Mesodermal cell (in vitro differentiated cells): ENCODE results near the gene CTBP1. TPM values are rescaled to one million over a fixed set of nuclear protein-coding genes. Genes with fewer than 3 reads are reported as not detected.
A peak's percentile ranks its signal among the peaks of the same experiment; 100 is the strongest.

Source experiments
- H3K27ac ChIP-seq: 2 replicates; pipeline ENCODE4 v1.7.0; 2013; ENCODE audit warnings: mild to moderate bottlenecking, low read depth, low read length, moderate library complexity; ENCODE audit not compliant: severe bottlenecking
- H3K36me3 ChIP-seq: 2 replicates; pipeline ENCODE4 v1.7.1; 2013; ENCODE audit warnings: mild to moderate bottlenecking, low read length, moderate library complexity; ENCODE audit not compliant: control insufficient read depth, insufficient read depth
- H3K4me1 ChIP-seq: one replicate; pipeline ENCODE4 v1.7.1; 2013; ENCODE audit warnings: mild to moderate bottlenecking, low read length; ENCODE audit not compliant: insufficient read depth, control insufficient read depth, poor library complexity, severe bottlenecking
- H3K4me3 ChIP-seq: 2 replicates; pipeline ENCODE4 v1.7.0; 2013; ENCODE audit warnings: low read length, control low read depth, mild to moderate bottlenecking; ENCODE audit not compliant: insufficient read depth, poor library complexity, severe bottlenecking; ENCODE audit errors: extremely low read depth
- H3K9me3 ChIP-seq: 2 replicates; pipeline ENCODE4 v1.7.1; 2013; ENCODE audit warnings: mild to moderate bottlenecking, low read length, moderate library complexity; ENCODE audit not compliant: control insufficient read depth
- WGBS, 2 experiments: methylation state at CpG; one replicate each; pipeline ENCODE4 v1.1.5; 2013; ENCODE audit warnings: missing lambda C conversion rate in 2 of 2; ENCODE audit not compliant: insufficient coverage in 2 of 2; 5-methylcytosine and 5-hydroxymethylcytosine counted together
- polyA plus RNA-seq, 2 experiments: library from polyadenylated mRNA; stranded (reverse); fragments of 50-300 nt; gene quantifications; one replicate each; pipeline ENCODE4 v1.2.3, GENCODE V29; 2013

Gene CTBP1
- polyA plus RNA-seq (2013, experiment 1 of 2) = 121 TPM
- polyA plus RNA-seq (2013, experiment 2 of 2) = 106 TPM

- Histone ChIP-seq H3K4me1 (no peaks in the 10 kb centered on the region), H3K27ac (peak within 1 kb of the TSS; percentile 91), H3K9me3 (peaks cover 35% of the 10 kb centered on the region), H3K4me3 (peak within 1 kb of the TSS; percentile 86), H3K36me3 (peaks cover 48% of the 10 kb centered on the region)
- 0 to 1% methylated on average over 108 to 120 of the region's 163 CpGs for WGBS, 2 experiments
These were observed at the start of gene CTBP1 for GRCh38 chr4:1248245-1249147. Gene CTBP1, minus strand, starts transcription at chr4:1249130. Its CDS starts 7,799 bp downstream, at chr4:1241331.

GRCh38 chr4:1298461-1298860 lies 49.5 kb upstream of the CTBP1 start:
- H3K4me3 ChIP-seq = no peak overlapping the region
- H3K27ac ChIP-seq = no peak overlapping the region
- no peaks in the 10 kb centered on the region for H3K9me3 ChIP-seq
- peaks cover 63% of the 10 kb centered on the region for H3K36me3 ChIP-seq
- WGBS, 2 experiments = 95% methylated on average over 7 of the region's 7 CpGs
- H3K4me1 ChIP-seq = peaks cover 27% of the 10 kb centered on the region

- H3K4me1 ChIP-seq = peaks cover 27% of the 10 kb centered on the region
- H3K36me3 ChIP-seq = peaks cover 63% of the 10 kb centered on the region
- WGBS, 2 experiments = 85 to 90% methylated on average over 30 to 32 of the region's 32 CpGs
- no peaks in the 10 kb centered on the region for H3K9me3 ChIP-seq
- H3K4me3 ChIP-seq = no peak overlapping the region
- H3K27ac ChIP-seq = no peak overlapping the region
These were observed 48.8 kb upstream of the CTBP1 start for GRCh38 chr4:1297456-1298325.

- no peak overlapping the region for H3K4me3 ChIP-seq
- no peak overlapping the region for H3K27ac ChIP-seq
- H3K36me3 ChIP-seq = peaks cover 58% of the 10 kb centered on the region
- H3K4me1 ChIP-seq = peaks cover 29% of the 10 kb centered on the region
- WGBS, 2 experiments = 91 to 93% methylated on average over 14 to 22 of the region's 22 CpGs
- H3K9me3 ChIP-seq = no peaks in the 10 kb centered on the region
These were observed 48.1 kb upstream of the CTBP1 start for GRCh38 chr4:1297023-1297395.

GRCh38 chr4:1296324-1297022 lies 47.5 kb upstream of the CTBP1 start:
- Histone ChIP-seq H3K36me3 (peaks cover 54% of the 10 kb centered on the region), H3K4me1 (peaks cover 34% of the 10 kb centered on the region), H3K9me3 (no peaks in the 10 kb centered on the region), H3K27ac (no peak overlapping the region), H3K4me3 (no peak overlapping the region)
- WGBS, 2 experiments = 89 to 92% methylated on average over 15 to 18 of the region's 18 CpGs

GRCh38 chr4:1295405-1296055 lies 46.6 kb upstream of the CTBP1 start:
- Histone ChIP-seq H3K36me3 (peaks cover 45% of the 10 kb centered on the region), H3K27ac (no peak overlapping the region), H3K4me3 (no peak overlapping the region), H3K4me1 (peaks cover 32% of the 10 kb centered on the region), H3K9me3 (no peaks in the 10 kb centered on the region)
- 92% methylated on average over 7 to 8 of the region's 24 CpGs for WGBS, 2 experiments

GRCh38 chr4:1294891-1295290 lies 46.0 kb upstream of the CTBP1 start:
- 89 to 93% methylated on average over 8 to 9 of the region's 10 CpGs for WGBS, 2 experiments

GRCh38 chr4:1294424-1294823 lies 45.5 kb upstream of the CTBP1 start:
- Histone ChIP-seq H3K27ac (no peak overlapping the region), H3K9me3 (no peaks in the 10 kb centered on the region), H3K36me3 (peaks cover 34% of the 10 kb centered on the region), H3K4me1 (peaks cover 26% of the 10 kb centered on the region), H3K4me3 (no peak overlapping the region)
- WGBS, 2 experiments = 89 to 90% methylated on average over 7 to 9 of the region's 14 CpGs

More at GRCh38 chr4:1294891-1295290, 46.0 kb upstream of the CTBP1 start:
- Histone ChIP-seq H3K4me3 (no peak overlapping the region), H3K36me3 (peaks cover 39% of the 10 kb centered on the region), H3K27ac (no peak overlapping the region), H3K4me1 (peaks cover 26% of the 10 kb centered on the region), H3K9me3 (no peaks in the 10 kb centered on the region)

- Histone ChIP-seq H3K4me3 (no peak overlapping the region), H3K36me3 (peaks cover 30% of the 10 kb centered on the region), H3K9me3 (no peaks in the 10 kb centered on the region), H3K27ac (no peak overlapping the region), H3K4me1 (peaks cover 26% of the 10 kb centered on the region)
- WGBS, 2 experiments = 92 to 94% methylated on average over 9 to 14 of the region's 15 CpGs
These were observed 45.1 kb upstream of the CTBP1 start for GRCh38 chr4:1293991-1294390.

- Histone ChIP-seq H3K4me3 (no peak overlapping the region), H3K36me3 (peaks cover 29% of the 10 kb centered on the region), H3K27ac (no peak overlapping the region), H3K4me1 (peaks cover 26% of the 10 kb centered on the region), H3K9me3 (no peaks in the 10 kb centered on the region)
- WGBS, 2 experiments = 83 to 92% methylated on average over 3 of the region's 4 CpGs
These were observed 44.6 kb upstream of the CTBP1 start for GRCh38 chr4:1293531-1293941.
